Fibroblast of lung (primary cell): ENCODE results near the gene POLR2B. TPM values are rescaled to one million over a fixed set of nuclear protein-coding genes. Genes with fewer than 3 reads are reported as not detected.
A peak's percentile ranks its signal among the peaks of the same experiment; 100 is the strongest.
"Not testable (repeated sequence)": the region's sequence is repeated elsewhere in the genome, so short reads cannot be mapped to it uniquely, and the experiment has no call there.

Experiments
- DNase-seq, 2 donors: peaks; one replicate each; pipeline versions ENCODE4 v3.0.0 to v3.0.0-alpha.2; 2010; ENCODE audit warnings: low read depth in 2 of 2
- H2AFZ ChIP-seq: 2 replicates; pipeline ENCODE4 v1.5.1; 2012; ENCODE audit warnings: low read length, control low read depth, inconsistent platforms
- H3K27ac ChIP-seq: 2 replicates; pipeline ENCODE4 v1.5.1; 2011; ENCODE audit warnings: low read length, control low read depth; ENCODE audit not compliant: insufficient read depth
- H3K27me3 ChIP-seq: 2 replicates; pipeline ENCODE4 v1.5.1; 2011; ENCODE audit warnings: mild to moderate bottlenecking, low read length; ENCODE audit not compliant: control insufficient read depth, insufficient read depth
- H3K36me3 ChIP-seq: 2 replicates; pipeline ENCODE4 v1.5.1; 2011; ENCODE audit warnings: low read length; ENCODE audit not compliant: control insufficient read depth, insufficient read depth
- H3K4me1 ChIP-seq: 2 replicates; pipeline ENCODE4 v1.5.1; 2011; ENCODE audit warnings: low read length; ENCODE audit not compliant: control insufficient read depth, insufficient read depth; ENCODE audit errors: extremely low read depth
- H3K4me2 ChIP-seq: 2 replicates; pipeline ENCODE4 v1.5.1; 2011; ENCODE audit warnings: low read length, control low read depth; ENCODE audit not compliant: insufficient read depth; ENCODE audit errors: extremely low read depth
- H3K4me3 ChIP-seq, 4 experiments: fragments of 200-600 bp in 1 of 4; sonication (generic) in 1 of 4; replicated peaks in 1 of 4; 2 replicates each; pipeline ENCODE4 v1.5.1; 2011 to 2016; ENCODE audit warnings: low read length in 4 of 4, low read depth in 3 of 4, mild to moderate bottlenecking in 3 of 4, control low read depth in 2 of 4, inconsistent platforms in 1 of 4, mixed read lengths in 1 of 4; ENCODE audit not compliant: insufficient read depth in 1 of 4; ENCODE audit errors: control extremely low read depth in 1 of 4
- H3K79me2 ChIP-seq: 2 replicates; pipeline ENCODE4 v1.5.1; 2012; ENCODE audit warnings: mild to moderate bottlenecking, low read length, inconsistent platforms; ENCODE audit not compliant: control insufficient read depth, insufficient read depth
- H3K9ac ChIP-seq: 2 replicates; pipeline ENCODE4 v1.5.1; 2011; ENCODE audit warnings: mild to moderate bottlenecking, low read length, control low read depth; ENCODE audit not compliant: insufficient read depth
- H3K9me3 ChIP-seq: 2 replicates; pipeline ENCODE4 v1.5.1; 2012; ENCODE audit warnings: low read depth, low read length; ENCODE audit not compliant: control insufficient read depth, insufficient read depth
- H4K20me1 ChIP-seq: 2 replicates; pipeline ENCODE4 v1.5.1; 2011; ENCODE audit warnings: low read length; ENCODE audit not compliant: control insufficient read depth, insufficient read depth; ENCODE audit errors: extremely low read depth
- CTCF ChIP-seq, 2 donors: IDR thresholded peaks in 1 of 2; conservative IDR thresholded peaks in 1 of 2; 1 replicate in 1 of 2; 2 replicates in 1 of 2; pipeline ENCODE4 v1.5.1; 2011 to 2012; ENCODE audit warnings: low read length in 2 of 2, control low read depth in 1 of 2, inconsistent platforms in 1 of 2, low read depth in 1 of 2, mild to moderate bottlenecking in 1 of 2
- EZH2 ChIP-seq: IDR thresholded peaks from 2 replicates; pipeline ENCODE4 v1.5.1; 2012; ENCODE audit warnings: low read length, control low read depth, mild to moderate bottlenecking; ENCODE audit errors: missing control alignments
- polyA plus RNA-seq, 2 donors: library from polyadenylated mRNA; depleted of rRNA in 1 of 2; stranded (reverse) in 1 of 2; unstranded in 1 of 2; fragments of >200 nt; gene quantifications; 2 replicates each; pipeline ENCODE4 v1.2.1, GENCODE V29; 2011 to 2012; ENCODE audit warnings: missing spikeins in 1 of 2
- total RNA-seq: library from RNA; depleted of rRNA; stranded (reverse); fragments of >200 nt; gene quantifications from 2 replicates; pipeline ENCODE4 v1.2.1, GENCODE V29; 2014

Gene POLR2B
- total and polyA plus RNA-seq, 2 donors (not counting 1 experiment from before 2014, with no cell fraction given): 104 to 105 TPM

- TF ChIP-seq CTCF (conservative IDR thresholded peaks at IDR 0.05 in 1 of 2, IDR thresholded peaks at IDR 0.05 in 1 of 2; ENCODE audit: low read depth in 1 of 2, low read length in 2 of 2): no peak
- TF ChIP-seq EZH2: no peak
- peak; percentile 76 to 91 for DNase-seq
- Histone ChIP-seq H3K79me2 (no peaks in the 10 kb centered on the region), H4K20me1 (no peaks in the 10 kb centered on the region), H3K4me1 (peaks cover 6% of the 10 kb centered on the region), H3K4me3 (no peak overlapping the region), H3K27me3 (no peaks in the 10 kb centered on the region), H2AFZ (no peak overlapping the region), H3K27ac (peak overlapping the region; percentile 61), H3K9ac (no peak overlapping the region), H3K9me3 (no peaks in the 10 kb centered on the region), H3K4me2 (peak overlapping the region; percentile 32), H3K36me3 (no peaks in the 10 kb centered on the region)
Measured at GRCh38 chr4:56937262-56937661, 41.4 kb upstream of the POLR2B start.

- DNase-seq, H3K27me3 ChIP-seq, H3K27ac ChIP-seq, H3K9me3 ChIP-seq, H3K4me1 ChIP-seq, H3K79me2 ChIP-seq, H3K4me3 ChIP-seq, H4K20me1 ChIP-seq, H3K4me2 ChIP-seq, H3K9ac ChIP-seq, H2AFZ ChIP-seq, H3K36me3 ChIP-seq: not testable (repeated sequence)
Measured at GRCh38 chr4:56939826-56940225, 38.9 kb upstream of the POLR2B start.

- Histone ChIP-seq H2AFZ (no peak overlapping the region), H3K4me3 (no peak overlapping the region), H3K27me3 (no peaks in the 10 kb centered on the region), H3K9ac (no peak overlapping the region), H4K20me1 (no peaks in the 10 kb centered on the region), H3K36me3 (no peaks in the 10 kb centered on the region), H3K9me3 (no peaks in the 10 kb centered on the region), H3K4me2 (no peak overlapping the region), H3K79me2 (no peaks in the 10 kb centered on the region), H3K27ac (no peak overlapping the region), H3K4me1 (peaks cover 6% of the 10 kb centered on the region)
- DNase-seq: no peak
- no peak for TF ChIP-seq CTCF (conservative IDR thresholded peaks at IDR 0.05 in 1 of 2, IDR thresholded peaks at IDR 0.05 in 1 of 2; ENCODE audit: low read depth in 1 of 2, low read length in 2 of 2)
Measured at GRCh38 chr4:56940403-56940802, 38.3 kb upstream of the POLR2B start.
